Vagina (tissue), 2 donors: ENCODE results near the gene CRELD2.
A peak's percentile ranks its signal among the peaks of the same experiment; 100 is the strongest.

Experiments used
- CTCF ChIP-seq, 3 experiments: fragments of 450-650 bp in 2 of 3; fragments of 200-600 bp in 1 of 3; sonication (generic) in 1 of 3; IDR thresholded peaks; one replicate each; pipeline ENCODE4 v1.5.1; 2017 to 2019; ENCODE audit warnings: antibody characterized with exemption in 3 of 3, mild to moderate bottlenecking in 2 of 3, moderate library complexity in 2 of 3
- POLR2A ChIP-seq, 2 donors: fragments of 450-650 bp; IDR thresholded peaks; one replicate each; pipeline ENCODE4 v1.6.1; 2017; ENCODE audit warnings: antibody characterized with exemption in 2 of 2, mild to moderate bottlenecking in 2 of 2, moderate library complexity in 2 of 2

DNA sequence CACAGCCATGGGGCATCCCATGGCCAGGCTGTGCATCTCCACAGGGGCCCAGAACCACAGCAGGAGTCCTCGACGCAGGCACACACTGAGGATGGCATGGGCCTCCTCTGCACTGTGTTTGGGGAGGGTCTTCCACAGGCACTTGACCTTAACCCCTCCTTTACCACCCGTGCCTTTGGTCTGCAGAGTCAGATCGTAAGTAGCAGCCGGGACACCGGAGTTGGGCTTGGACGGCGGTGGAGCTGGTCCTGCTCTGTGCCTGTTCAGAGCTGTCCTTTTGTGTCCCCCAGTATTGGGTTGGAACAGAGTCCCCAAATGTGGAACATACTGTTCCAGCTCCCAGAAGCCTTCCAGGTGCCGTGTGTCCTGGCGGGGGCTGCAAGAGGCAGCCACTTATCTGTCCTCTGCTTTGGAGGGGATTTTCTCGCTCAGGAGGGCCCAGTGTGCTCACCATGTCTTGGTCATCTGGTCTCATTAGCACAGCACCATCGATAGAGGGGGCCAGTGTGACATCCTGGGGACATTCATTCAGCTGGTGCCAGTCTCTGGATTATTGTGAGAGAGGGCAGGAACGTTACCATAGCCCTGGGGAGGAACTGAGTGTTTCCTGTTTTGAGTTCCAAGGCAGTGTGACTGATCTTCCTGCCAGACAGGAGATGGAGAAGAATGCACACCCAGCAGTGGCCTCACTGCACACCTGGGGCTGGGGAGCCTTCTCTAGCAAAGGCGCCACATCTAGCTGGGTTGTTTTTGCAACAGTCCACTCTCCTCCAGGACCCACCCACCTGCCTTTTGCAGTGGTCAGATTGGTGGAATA lies 12.4 kb downstream of the CRELD2 start:
- TF ChIP-seq POLR2A (IDR thresholded peaks at IDR 0.05) (no peak), CTCF (IDR thresholded peaks at IDR 0.05) (peak in 1 of 3 experiments; percentile 22)
